HG03571 (cell line): ENCODE data around the gene RNF207.

Experiments used
- ATAC-seq: cut with Tn5 transposase; IDR thresholded peaks from one replicate; pipeline ENCODE4 v1.9.1; 2021; ENCODE audit not compliant: unreplicated experiment

RNF207 gene

GRCh38 chr1:6224718-6225117 lies 18.8 kb downstream of the RNF207 start:
- no peak for ATAC-seq

GRCh38 chr1:6225651-6226050 lies 19.7 kb downstream of the RNF207 start:
- ATAC-seq = no peak

- ATAC-seq = no peak
Measured at GRCh38 chr1:6233376-6233775, 27.5 kb downstream of the RNF207 start.

GRCh38 chr1:6234502-6235295 lies 28.8 kb downstream of the RNF207 start:
- no peak for ATAC-seq

- ATAC-seq = peak; percentile 8
Measured at GRCh38 chr1:6235296-6235677, 29.4 kb downstream of the RNF207 start.

GRCh38 chr1:6237093-6237492 lies 31.2 kb downstream of the RNF207 start:
- ATAC-seq = no peak

- ATAC-seq = no peak
Measured at GRCh38 chr1:6239213-6239752, 33.4 kb downstream of the RNF207 start.

GRCh38 chr1:6239950-6240768 lies 34.2 kb downstream of the RNF207 start:
- no peak for ATAC-seq

- no peak for ATAC-seq
Measured at GRCh38 chr1:6241107-6241886, 35.4 kb downstream of the RNF207 start.

GRCh38 chr1:6241887-6242740 lies 36.2 kb downstream of the RNF207 start:
- ATAC-seq = no peak

- no peak for ATAC-seq
Measured at GRCh38 chr1:6243053-6243834, 37.3 kb downstream of the RNF207 start.

GRCh38 chr1:6243993-6244392 lies 38.1 kb downstream of the RNF207 start, which contains the start of gene HES3:
Gene HES3, plus strand, starts transcription at chr1:6244179. Its CDS starts 187 bp downstream, at chr1:6244366.
- no peak for ATAC-seq

- no peak for ATAC-seq
Measured at GRCh38 chr1:6244401-6245049, 38.6 kb downstream of the RNF207 start.

- ATAC-seq = peak; percentile 51
Measured at GRCh38 chr1:6245086-6245868, 39.4 kb downstream of the RNF207 start.

- no peak for ATAC-seq
Measured at GRCh38 chr1:6245869-6246496, 40.1 kb downstream of the RNF207 start.

- no peak for ATAC-seq
Measured at GRCh38 chr1:6246497-6247467, 40.9 kb downstream of the RNF207 start.
